HL-60 (cell line): ENCODE measurements around the gene LY6G6D.

Source experiments
- GABPA ChIP-seq: IDR thresholded peaks from 2 replicates; pipeline ENCODE4 v1.6.1; 2012; ENCODE audit warnings: low read depth
- POLR2AphosphoS5 ChIP-seq: IDR thresholded peaks from 2 replicates; pipeline ENCODE4 v1.6.1; 2012; ENCODE audit warnings: low read depth
- TF ChIP-seq, protein P1 (sequence below): IDR thresholded peaks from one replicate; pipeline ENCODE4 v1.5.1; 2011; ENCODE audit warnings: low read length, control low read depth, inconsistent platforms; ENCODE audit not compliant: insufficient read depth
- TF ChIP-seq, protein P2 (sequence below): IDR thresholded peaks from 2 replicates; pipeline ENCODE4 v1.6.1; 2012; ENCODE audit warnings: low read depth; ENCODE audit not compliant: insufficient replicate concordance

- no peak for TF ChIP-seq POLR2AphosphoS5
- TF ChIP-seq, protein P1, sequence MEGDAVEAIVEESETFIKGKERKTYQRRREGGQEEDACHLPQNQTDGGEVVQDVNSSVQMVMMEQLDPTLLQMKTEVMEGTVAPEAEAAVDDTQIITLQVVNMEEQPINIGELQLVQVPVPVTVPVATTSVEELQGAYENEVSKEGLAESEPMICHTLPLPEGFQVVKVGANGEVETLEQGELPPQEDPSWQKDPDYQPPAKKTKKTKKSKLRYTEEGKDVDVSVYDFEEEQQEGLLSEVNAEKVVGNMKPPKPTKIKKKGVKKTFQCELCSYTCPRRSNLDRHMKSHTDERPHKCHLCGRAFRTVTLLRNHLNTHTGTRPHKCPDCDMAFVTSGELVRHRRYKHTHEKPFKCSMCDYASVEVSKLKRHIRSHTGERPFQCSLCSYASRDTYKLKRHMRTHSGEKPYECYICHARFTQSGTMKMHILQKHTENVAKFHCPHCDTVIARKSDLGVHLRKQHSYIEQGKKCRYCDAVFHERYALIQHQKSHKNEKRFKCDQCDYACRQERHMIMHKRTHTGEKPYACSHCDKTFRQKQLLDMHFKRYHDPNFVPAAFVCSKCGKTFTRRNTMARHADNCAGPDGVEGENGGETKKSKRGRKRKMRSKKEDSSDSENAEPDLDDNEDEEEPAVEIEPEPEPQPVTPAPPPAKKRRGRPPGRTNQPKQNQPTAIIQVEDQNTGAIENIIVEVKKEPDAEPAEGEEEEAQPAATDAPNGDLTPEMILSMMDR: no peak
- TF ChIP-seq, protein P2, sequence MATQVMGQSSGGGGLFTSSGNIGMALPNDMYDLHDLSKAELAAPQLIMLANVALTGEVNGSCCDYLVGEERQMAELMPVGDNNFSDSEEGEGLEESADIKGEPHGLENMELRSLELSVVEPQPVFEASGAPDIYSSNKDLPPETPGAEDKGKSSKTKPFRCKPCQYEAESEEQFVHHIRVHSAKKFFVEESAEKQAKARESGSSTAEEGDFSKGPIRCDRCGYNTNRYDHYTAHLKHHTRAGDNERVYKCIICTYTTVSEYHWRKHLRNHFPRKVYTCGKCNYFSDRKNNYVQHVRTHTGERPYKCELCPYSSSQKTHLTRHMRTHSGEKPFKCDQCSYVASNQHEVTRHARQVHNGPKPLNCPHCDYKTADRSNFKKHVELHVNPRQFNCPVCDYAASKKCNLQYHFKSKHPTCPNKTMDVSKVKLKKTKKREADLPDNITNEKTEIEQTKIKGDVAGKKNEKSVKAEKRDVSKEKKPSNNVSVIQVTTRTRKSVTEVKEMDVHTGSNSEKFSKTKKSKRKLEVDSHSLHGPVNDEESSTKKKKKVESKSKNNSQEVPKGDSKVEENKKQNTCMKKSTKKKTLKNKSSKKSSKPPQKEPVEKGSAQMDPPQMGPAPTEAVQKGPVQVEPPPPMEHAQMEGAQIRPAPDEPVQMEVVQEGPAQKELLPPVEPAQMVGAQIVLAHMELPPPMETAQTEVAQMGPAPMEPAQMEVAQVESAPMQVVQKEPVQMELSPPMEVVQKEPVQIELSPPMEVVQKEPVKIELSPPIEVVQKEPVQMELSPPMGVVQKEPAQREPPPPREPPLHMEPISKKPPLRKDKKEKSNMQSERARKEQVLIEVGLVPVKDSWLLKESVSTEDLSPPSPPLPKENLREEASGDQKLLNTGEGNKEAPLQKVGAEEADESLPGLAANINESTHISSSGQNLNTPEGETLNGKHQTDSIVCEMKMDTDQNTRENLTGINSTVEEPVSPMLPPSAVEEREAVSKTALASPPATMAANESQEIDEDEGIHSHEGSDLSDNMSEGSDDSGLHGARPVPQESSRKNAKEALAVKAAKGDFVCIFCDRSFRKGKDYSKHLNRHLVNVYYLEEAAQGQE: no peak
- TF ChIP-seq GABPA: no peak
Observed at GRCh38 chr6:31706599-31706998, 8.5 kb upstream of the LY6G6D start, which contains the start of gene LY6G6F.
